ENCODE results near the gene SYNE2. TPM values are rescaled to one million over a fixed set of nuclear protein-coding genes. Genes with fewer than 3 reads are reported as not detected.

The SYNE2 gene
- total RNA-seq, 1 experiment from 2014 or later = 16.0 TPM

GRCh38 chr14:63982156-63982555 is 129.4 kb downstream of the SYNE2 start:
- CTCF ChIA-PET = no interaction called here

GRCh38 chr14:63982629-63983028 is 129.8 kb downstream of the SYNE2 start:
- intact Hi-C loops (cut with micrococcal nuclease) = no loop called here
- CTCF ChIA-PET = no interaction called here
- POLR2A ChIA-PET (ENCODE audit: unreplicated experiment) = no interaction called here

More at GRCh38 chr14:63982156-63982555, 129.4 kb downstream of the SYNE2 start:
- no peak overlapping the region for H3K9ac ChIP-seq (ENCODE audit: low read length)
- H3K36me3 ChIP-seq (ENCODE audit: low read depth, low read length) = no peaks in the 10 kb centered on the region
- ATAC-seq = no peak
- no peak overlapping the region for H3K4me2 ChIP-seq (ENCODE audit: low read length)
- POLR2A ChIA-PET (ENCODE audit: unreplicated experiment) = no interaction called here
- no peaks in the 10 kb centered on the region for H4K20me1 ChIP-seq (ENCODE audit: low read length)
- no peak for DNase-seq
- H3K27ac ChIP-seq (ENCODE audit: low read length) = no peak overlapping the region
- no peaks in the 10 kb centered on the region for H3K27me3 ChIP-seq (ENCODE audit: low read length)
- no TSS peak for BruUV-seq (replicated peaks)
- H3K4me1 ChIP-seq (ENCODE audit: insufficient read depth, low read length) = no peaks in the 10 kb centered on the region
- TF ChIP-seq EZH2 (IDR thresholded peaks at IDR 0.05; ENCODE audit: low read length, unreplicated experiment) (no peak), CTCF (conservative IDR thresholded peaks at IDR 0.05; ENCODE audit: low read depth, low read length) (no peak), EZH2phosphoT487 (IDR thresholded peaks at IDR 0.05; ENCODE audit: borderline replicate concordance, low read length) (no peak)
- H3F3A ChIP-seq (ENCODE audit: low read length, unreplicated experiment) = no peaks in the 10 kb centered on the region
- no peaks in the 10 kb centered on the region for H3K9me3 ChIP-seq (ENCODE audit: low read length)
- no peaks in the 10 kb centered on the region for H3K9me2 ChIP-seq (replicated peaks; ENCODE audit: low read length)
- H3K79me2 ChIP-seq (ENCODE audit: low read length) = no peaks in the 10 kb centered on the region
- no peak overlapping the region for H3K4me3 ChIP-seq (ENCODE audit: low read length)
- no peak overlapping the region for H2AFZ ChIP-seq (ENCODE audit: low read length)
- intact Hi-C loops (cut with micrococcal nuclease) = no loop called here

More at GRCh38 chr14:63982629-63983028, 129.8 kb downstream of the SYNE2 start:
- no peaks in the 10 kb centered on the region for H3K79me2 ChIP-seq (ENCODE audit: low read length)
- no peaks in the 10 kb centered on the region for H3F3A ChIP-seq (ENCODE audit: low read length, unreplicated experiment)
- H2AFZ ChIP-seq (ENCODE audit: low read length) = no peak overlapping the region
- H3K27me3 ChIP-seq (ENCODE audit: low read length) = no peaks in the 10 kb centered on the region
- ATAC-seq (no peak), DNase-seq (no peak)
- no peaks in the 10 kb centered on the region for H3K9me3 ChIP-seq (ENCODE audit: low read length)
- H3K4me3 ChIP-seq (ENCODE audit: low read length) = no peak overlapping the region
- no peaks in the 10 kb centered on the region for H3K4me1 ChIP-seq (ENCODE audit: insufficient read depth, low read length)
- no peaks in the 10 kb centered on the region for H4K20me1 ChIP-seq (ENCODE audit: low read length)
- no peak overlapping the region for H3K27ac ChIP-seq (ENCODE audit: low read length)
- H3K9me2 ChIP-seq (replicated peaks; ENCODE audit: low read length) = no peaks in the 10 kb centered on the region
- H3K4me2 ChIP-seq (ENCODE audit: low read length) = no peak overlapping the region
- no TSS peak for BruUV-seq (replicated peaks)
- no peaks in the 10 kb centered on the region for H3K36me3 ChIP-seq (ENCODE audit: low read depth, low read length)
- no peak for TF ChIP-seq EZH2 (IDR thresholded peaks at IDR 0.05; ENCODE audit: low read length, unreplicated experiment)
- no peak for TF ChIP-seq CTCF (conservative IDR thresholded peaks at IDR 0.05; ENCODE audit: low read depth, low read length)
- no peak for TF ChIP-seq EZH2phosphoT487 (IDR thresholded peaks at IDR 0.05; ENCODE audit: borderline replicate concordance, low read length)
- no peak overlapping the region for H3K9ac ChIP-seq (ENCODE audit: low read length)

Data from PC-3 (cell line).